ENCODE results near the gene SMG9.
"Not testable (repeated sequence)": the region's sequence is repeated elsewhere in the genome, so short reads cannot be mapped to it uniquely, and the experiment has no call there.

The SMG9 gene

DNA sequence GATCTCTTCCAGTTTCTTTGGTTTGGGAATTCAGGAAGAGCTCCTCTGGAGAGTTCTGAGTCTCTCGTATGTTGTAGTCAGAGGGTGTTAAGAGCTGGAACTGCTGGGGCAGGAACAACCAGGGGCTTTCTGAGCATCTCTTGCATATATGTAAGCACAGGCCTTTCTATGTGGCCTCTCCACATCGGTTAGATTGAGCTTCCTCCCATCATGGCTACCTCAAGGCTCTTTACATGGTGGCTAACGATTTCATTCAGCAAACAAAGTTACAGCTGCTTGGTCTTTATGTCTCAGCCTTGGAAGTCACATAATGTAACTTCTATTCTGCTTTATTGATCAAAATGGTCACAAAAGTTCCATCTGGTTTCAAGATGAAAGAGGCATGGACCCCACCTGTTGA lies 64.3 kb downstream of the SMG9 start:
- Histone ChIP-seq H3K36me3 (ENCODE audit: control insufficient read depth, insufficient read depth, low read length) (no peaks in the 10 kb centered on the region), H3K4me1 (ENCODE audit: control insufficient read depth, insufficient read depth, low read length) (peaks cover 15% of the 10 kb centered on the region), H3K27me3 (ENCODE audit: control insufficient read depth, insufficient read depth, low read length) (no peaks in the 10 kb centered on the region), H3K27ac (ENCODE audit: low read depth, low read length) (no peak overlapping the region), H3K9me3 (ENCODE audit: control insufficient read depth, insufficient read depth, low read depth, low read length) (peaks cover 16% of the 10 kb centered on the region), H3K9ac (ENCODE audit: low read length) (no peak overlapping the region), H3K4me3 (ENCODE audit: low read depth, low read length) (no peak overlapping the region)

DNA sequence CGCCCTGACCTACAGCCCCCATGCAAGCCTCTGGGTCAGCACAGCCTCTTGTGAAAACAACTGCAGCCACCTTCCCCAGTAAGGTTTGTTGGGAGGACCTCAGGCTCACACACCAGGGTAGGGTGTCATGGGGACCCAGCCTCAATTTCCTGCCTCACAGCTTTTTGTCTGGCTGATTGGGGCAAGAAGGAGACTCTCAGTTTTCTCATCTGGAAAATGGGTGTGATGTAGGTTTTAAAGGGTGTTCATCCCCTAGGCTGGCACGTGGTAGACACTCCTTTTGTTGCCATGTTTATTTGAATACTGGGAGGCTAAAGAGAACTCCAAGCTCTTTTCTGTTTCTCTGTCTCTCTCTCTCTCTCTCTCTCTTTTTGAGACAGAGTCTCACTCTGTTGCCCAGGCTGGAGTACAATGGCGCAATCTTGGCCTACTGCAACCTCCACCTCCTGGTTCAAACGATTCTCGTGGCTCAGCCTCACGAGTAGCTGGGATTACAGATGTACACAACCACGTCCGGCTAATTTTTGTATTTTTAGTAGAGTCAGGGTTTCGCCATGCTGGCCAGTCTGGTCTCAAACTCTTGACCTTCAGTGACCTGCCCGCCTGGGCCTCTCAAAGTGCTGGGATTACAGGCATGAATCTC lies 66.6 kb downstream of the SMG9 start:
- no peaks in the 10 kb centered on the region for H3K27me3 ChIP-seq (ENCODE audit: control insufficient read depth, insufficient read depth, low read length)
- H3K4me1 ChIP-seq (ENCODE audit: control insufficient read depth, insufficient read depth, low read length): peaks cover 15% of the 10 kb centered on the region
- no peak overlapping the region for H3K9ac ChIP-seq (ENCODE audit: low read length)
- no peak overlapping the region for H3K27ac ChIP-seq (ENCODE audit: low read depth, low read length)
- H3K9me3 ChIP-seq (ENCODE audit: control insufficient read depth, insufficient read depth, low read depth, low read length): peaks cover 16% of the 10 kb centered on the region
- H3K4me3 ChIP-seq (ENCODE audit: low read depth, low read length): no peak overlapping the region
- H3K36me3 ChIP-seq (ENCODE audit: control insufficient read depth, insufficient read depth, low read length): no peaks in the 10 kb centered on the region

DNA sequence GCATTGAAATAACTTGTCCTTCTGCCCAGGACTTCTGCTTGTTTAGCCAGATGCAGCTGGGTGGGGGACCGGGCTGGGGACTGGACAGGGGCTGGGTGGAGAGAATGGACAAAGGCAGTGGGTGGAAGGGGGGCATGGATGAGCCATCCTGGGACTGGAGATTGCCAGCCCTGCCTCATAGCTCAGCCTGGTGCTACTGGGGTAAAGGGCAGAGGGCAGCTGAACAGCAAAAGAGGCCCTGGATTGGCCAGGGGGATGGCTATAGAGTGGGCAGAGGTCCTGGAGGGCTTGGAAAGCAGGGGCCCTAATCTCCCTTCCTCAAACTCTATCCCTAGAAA lies 67.1 kb downstream of the SMG9 start:
- Histone ChIP-seq H3K36me3 (ENCODE audit: control insufficient read depth, insufficient read depth, low read length) (no peaks in the 10 kb centered on the region), H3K4me3 (ENCODE audit: low read depth, low read length) (no peak overlapping the region), H3K9ac (ENCODE audit: low read length) (no peak overlapping the region), H3K4me1 (ENCODE audit: control insufficient read depth, insufficient read depth, low read length) (peaks cover 15% of the 10 kb centered on the region), H3K27me3 (ENCODE audit: control insufficient read depth, insufficient read depth, low read length) (no peaks in the 10 kb centered on the region), H3K27ac (ENCODE audit: low read depth, low read length) (no peak overlapping the region), H3K9me3 (ENCODE audit: control insufficient read depth, insufficient read depth, low read depth, low read length) (peaks cover 16% of the 10 kb centered on the region)

DNA sequence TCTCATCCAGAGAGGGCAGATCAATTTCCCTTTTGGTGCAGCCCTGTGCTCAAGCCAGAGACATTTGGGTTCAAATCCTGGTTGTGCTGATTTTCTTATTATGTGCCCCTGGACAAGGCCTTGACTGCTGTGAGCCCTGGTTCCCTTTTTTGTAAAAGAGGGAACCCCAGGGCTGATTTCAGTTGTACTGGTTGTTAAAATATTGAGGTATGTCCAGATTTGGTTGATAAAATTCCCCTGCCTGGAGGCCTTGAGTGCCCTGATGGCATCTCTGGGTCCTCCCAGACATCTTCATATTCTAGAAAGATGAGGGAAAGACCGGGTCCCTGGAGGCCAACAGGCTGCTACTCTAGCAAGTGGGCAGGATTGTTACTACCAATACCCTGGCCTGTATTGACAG lies 70.4 kb downstream of the SMG9 start:
- no peak overlapping the region for H3K4me3 ChIP-seq (ENCODE audit: low read depth, low read length)
- peaks cover 15% of the 10 kb centered on the region for H3K4me1 ChIP-seq (ENCODE audit: control insufficient read depth, insufficient read depth, low read length)
- H3K36me3 ChIP-seq (ENCODE audit: control insufficient read depth, insufficient read depth, low read length): no peaks in the 10 kb centered on the region
- H3K9me3 ChIP-seq (ENCODE audit: control insufficient read depth, insufficient read depth, low read depth, low read length): no peaks in the 10 kb centered on the region
- H3K27me3 ChIP-seq (ENCODE audit: control insufficient read depth, insufficient read depth, low read length): no peaks in the 10 kb centered on the region
- no peak overlapping the region for H3K27ac ChIP-seq (ENCODE audit: low read depth, low read length)
- H3K9ac ChIP-seq (ENCODE audit: low read length): no peak overlapping the region

DNA sequence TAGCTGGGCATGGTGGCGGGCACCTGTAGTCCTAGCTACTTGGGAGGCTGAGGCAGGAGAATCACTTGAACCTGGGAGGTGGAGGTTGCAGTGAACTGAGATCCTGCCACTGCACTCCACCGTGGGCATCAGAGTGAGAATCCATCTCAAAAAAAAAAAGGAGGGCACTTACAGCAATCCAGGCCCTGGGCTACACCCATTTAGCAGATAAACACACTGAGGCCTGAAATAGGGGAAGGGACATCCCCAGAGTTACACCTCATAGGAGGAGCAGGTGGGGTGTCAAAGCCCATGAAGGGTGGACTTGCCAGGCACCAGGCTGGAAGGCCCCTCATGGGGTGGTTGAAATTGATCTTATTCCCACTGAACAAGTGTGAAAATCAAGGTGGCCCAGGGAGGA lies 70.9 kb downstream of the SMG9 start:
- Histone ChIP-seq H3K36me3 (ENCODE audit: control insufficient read depth, insufficient read depth, low read length) (no peaks in the 10 kb centered on the region), H3K27ac (ENCODE audit: low read depth, low read length) (no peak overlapping the region), H3K4me3 (ENCODE audit: low read depth, low read length) (no peak overlapping the region), H3K4me1 (ENCODE audit: control insufficient read depth, insufficient read depth, low read length) (peaks cover 15% of the 10 kb centered on the region), H3K9ac (ENCODE audit: low read length) (no peak overlapping the region), H3K9me3 (ENCODE audit: control insufficient read depth, insufficient read depth, low read depth, low read length) (no peaks in the 10 kb centered on the region), H3K27me3 (ENCODE audit: control insufficient read depth, insufficient read depth, low read length) (no peaks in the 10 kb centered on the region)

DNA sequence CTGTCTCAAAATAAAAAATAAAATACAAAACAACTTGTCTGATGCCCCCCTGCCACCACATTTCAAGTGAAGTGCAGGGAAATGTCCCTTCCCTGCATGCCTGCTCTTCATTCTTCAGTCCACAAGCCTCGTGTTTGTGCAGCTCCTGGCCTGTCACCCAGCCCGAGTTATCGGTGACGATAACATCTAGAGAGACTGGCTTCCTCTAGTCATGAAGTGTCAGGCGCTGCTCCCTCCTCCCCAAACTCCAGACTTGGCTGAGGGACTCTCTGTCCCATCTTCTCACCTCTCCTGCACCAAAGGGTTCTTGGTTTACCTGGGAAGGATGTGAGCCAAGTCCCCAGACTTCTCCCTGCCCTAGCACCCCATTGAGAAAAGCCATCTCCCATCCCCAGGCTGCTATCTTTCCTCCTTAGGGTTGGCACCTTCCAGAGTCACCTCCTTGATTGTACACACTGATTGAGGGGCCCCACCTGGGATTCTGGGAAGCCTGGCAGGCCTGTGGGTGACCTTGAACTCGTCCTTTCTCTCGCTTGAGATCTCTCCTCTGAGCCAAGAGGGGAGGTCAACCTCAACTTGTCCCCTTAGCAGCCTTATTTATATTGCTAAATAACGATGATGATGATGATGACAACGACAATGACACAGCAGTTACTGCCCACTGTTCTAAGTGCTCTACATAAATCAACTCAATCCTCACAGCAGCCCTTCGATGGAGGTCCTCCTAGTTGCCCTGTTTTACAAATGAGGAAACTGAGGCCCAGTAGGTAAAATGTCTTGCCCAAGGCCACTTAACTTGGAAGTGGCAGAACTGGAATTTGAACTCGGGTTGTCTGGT lies 71.7 kb downstream of the SMG9 start:
- peaks cover 15% of the 10 kb centered on the region for H3K4me1 ChIP-seq (ENCODE audit: control insufficient read depth, insufficient read depth, low read length)
- H3K36me3 ChIP-seq (ENCODE audit: control insufficient read depth, insufficient read depth, low read length): no peaks in the 10 kb centered on the region
- no peak overlapping the region for H3K9ac ChIP-seq (ENCODE audit: low read length)
- no peak overlapping the region for H3K27ac ChIP-seq (ENCODE audit: low read depth, low read length)
- no peak overlapping the region for H3K4me3 ChIP-seq (ENCODE audit: low read depth, low read length)
- H3K27me3 ChIP-seq (ENCODE audit: control insufficient read depth, insufficient read depth, low read length): no peaks in the 10 kb centered on the region
- no peaks in the 10 kb centered on the region for H3K9me3 ChIP-seq (ENCODE audit: control insufficient read depth, insufficient read depth, low read depth, low read length)

DNA sequence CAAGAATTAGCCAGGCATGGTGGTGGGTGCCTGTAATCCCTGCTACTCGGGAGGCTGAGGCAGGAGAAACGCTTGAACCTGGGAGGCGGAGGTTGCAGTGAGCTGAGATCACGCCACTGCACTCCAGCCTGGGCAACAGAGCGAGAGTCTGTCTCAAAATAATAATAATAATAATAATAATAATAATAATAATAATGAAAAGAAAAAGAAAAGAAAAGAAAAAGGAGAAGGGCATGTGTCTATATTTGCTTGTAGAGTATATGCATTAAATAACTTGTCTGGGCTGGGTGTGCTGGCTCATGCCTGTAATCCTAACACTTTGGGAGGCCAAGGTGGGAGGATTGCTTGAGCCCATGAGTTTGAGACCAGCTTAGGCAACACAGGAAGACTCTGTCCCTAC lies 72.5 kb downstream of the SMG9 start:
- H3K36me3 ChIP-seq (ENCODE audit: control insufficient read depth, insufficient read depth, low read length); H3K9ac ChIP-seq (ENCODE audit: low read length); H3K27ac ChIP-seq (ENCODE audit: low read depth, low read length); H3K4me3 ChIP-seq (ENCODE audit: low read depth, low read length); H3K9me3 ChIP-seq (ENCODE audit: control insufficient read depth, insufficient read depth, low read depth, low read length); H3K4me1 ChIP-seq (ENCODE audit: control insufficient read depth, insufficient read depth, low read length); H3K27me3 ChIP-seq (ENCODE audit: control insufficient read depth, insufficient read depth, low read length): not testable (repeated sequence)

DNA sequence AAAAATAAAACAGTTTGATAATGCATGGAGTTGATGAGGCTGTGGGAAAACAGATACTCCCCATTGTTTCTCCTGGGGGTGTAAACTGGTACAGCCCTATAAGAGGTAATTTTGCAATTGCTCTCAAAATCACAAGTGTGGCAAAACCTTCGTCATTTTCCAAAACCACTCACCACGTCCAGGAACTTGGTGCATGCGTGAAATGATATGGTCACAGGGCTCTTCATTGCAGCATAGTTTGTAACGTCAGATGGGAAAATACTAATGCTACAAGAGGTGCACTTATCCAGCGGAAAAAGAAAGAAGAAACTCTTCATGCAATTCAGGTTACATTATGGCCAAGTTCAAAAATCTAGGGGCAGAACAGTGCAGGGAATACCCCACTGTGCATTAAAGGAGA lies 72.9 kb downstream of the SMG9 start:
- Histone ChIP-seq H3K9ac (ENCODE audit: low read length) (no peak overlapping the region), H3K27ac (ENCODE audit: low read depth, low read length) (no peak overlapping the region), H3K27me3 (ENCODE audit: control insufficient read depth, insufficient read depth, low read length) (no peaks in the 10 kb centered on the region), H3K4me3 (ENCODE audit: low read depth, low read length) (no peak overlapping the region), H3K36me3 (ENCODE audit: control insufficient read depth, insufficient read depth, low read length) (no peaks in the 10 kb centered on the region), H3K9me3 (ENCODE audit: control insufficient read depth, insufficient read depth, low read depth, low read length) (no peaks in the 10 kb centered on the region), H3K4me1 (ENCODE audit: control insufficient read depth, insufficient read depth, low read length) (peaks cover 6% of the 10 kb centered on the region)

DNA sequence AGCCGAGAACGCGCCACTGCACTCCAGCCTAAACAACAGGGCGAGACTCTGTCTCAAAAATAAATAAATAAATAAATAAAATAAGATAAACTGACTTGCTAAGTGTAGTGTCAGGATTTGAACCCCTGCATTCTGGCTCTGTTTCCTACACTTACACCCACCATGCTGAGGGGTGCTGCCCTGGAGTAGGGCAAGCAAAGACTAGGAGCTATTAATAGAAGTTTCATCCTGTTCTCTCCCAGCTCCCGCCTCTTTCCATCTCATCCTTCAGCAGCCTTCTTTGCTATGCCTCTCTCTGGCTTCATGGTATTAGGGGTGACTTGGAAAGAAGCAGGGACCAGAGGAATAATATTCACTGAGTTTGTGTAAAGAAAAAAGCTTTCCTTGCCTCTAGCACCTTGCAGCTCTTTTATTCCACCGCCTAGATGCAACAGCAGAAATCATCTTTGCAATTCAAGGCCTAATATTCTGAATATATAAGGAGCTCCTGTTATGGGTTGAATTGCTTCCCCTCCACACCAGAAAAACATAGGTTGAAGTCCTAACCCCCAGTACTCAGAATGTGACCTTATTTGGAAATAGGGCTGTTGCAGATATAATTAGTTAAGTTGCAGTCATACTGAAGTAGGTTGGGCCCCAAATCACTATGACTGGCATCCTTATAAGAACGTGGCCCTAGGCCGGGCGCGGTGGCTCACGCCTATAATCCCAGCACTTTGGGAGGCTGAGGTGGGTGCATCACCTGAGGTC lies 76.1 kb downstream of the SMG9 start:
- no peaks in the 10 kb centered on the region for H3K36me3 ChIP-seq (ENCODE audit: control insufficient read depth, insufficient read depth, low read length)
- no peak overlapping the region for H3K9ac ChIP-seq (ENCODE audit: low read length)
- no peak overlapping the region for H3K4me3 ChIP-seq (ENCODE audit: low read depth, low read length)
- H3K4me1 ChIP-seq (ENCODE audit: control insufficient read depth, insufficient read depth, low read length): peaks cover 9% of the 10 kb centered on the region; the same call in 1 of the 2 replicates
- no peaks in the 10 kb centered on the region for H3K9me3 ChIP-seq (ENCODE audit: control insufficient read depth, insufficient read depth, low read depth, low read length)
- H3K27me3 ChIP-seq (ENCODE audit: control insufficient read depth, insufficient read depth, low read length): peaks cover 8% of the 10 kb centered on the region; the same call in 1 of the 2 replicates
- no peak overlapping the region for H3K27ac ChIP-seq (ENCODE audit: low read depth, low read length)

Measured in HUES6 (cell line).